KMS-11 (cell line): ENCODE measurements around the gene CACNA2D1.

Experiments used
- H2AFZ ChIP-seq: fragments of 200-600 bp; sonication (generic); 2 replicates; pipeline ENCODE4 v1.6.1; 2016; ENCODE audit warnings: antibody characterized with exemption, mixed run types, low read depth
- H3K27ac ChIP-seq: fragments of 200-600 bp; sonication (generic); 2 replicates; pipeline ENCODE4 v1.6.1; 2016; ENCODE audit warnings: mild to moderate bottlenecking, mixed run types
- H3K27me3 ChIP-seq: fragments of 200-600 bp; sonication (generic); 2 replicates; pipeline ENCODE4 v1.6.1; 2017; ENCODE audit warnings: mild to moderate bottlenecking, low read depth, mixed run types, moderate library complexity; ENCODE audit not compliant: insufficient read depth
- H3K36me3 ChIP-seq: fragments of 200-600 bp; sonication (generic); 2 replicates; pipeline ENCODE4 v1.6.1; 2017; ENCODE audit warnings: mild to moderate bottlenecking, mixed run types; ENCODE audit not compliant: insufficient read depth
- H3K4me1 ChIP-seq: fragments of 200-600 bp; sonication (generic); 2 replicates; pipeline ENCODE4 v1.6.1; 2016; ENCODE audit warnings: mild to moderate bottlenecking, low read depth, mixed run types; ENCODE audit not compliant: poor library complexity, severe bottlenecking
- H3K4me2 ChIP-seq: fragments of 200-600 bp; sonication (generic); 2 replicates; pipeline ENCODE4 v1.7.0; 2016; ENCODE audit warnings: mild to moderate bottlenecking, mixed run types
- H3K4me3 ChIP-seq: fragments of 200-600 bp; sonication (generic); IDR thresholded peaks from 2 replicates; pipeline ENCODE4 v1.6.1; 2017; ENCODE audit warnings: low read depth, low read length, mixed read lengths; ENCODE audit not compliant: insufficient read depth
- H3K79me2 ChIP-seq: fragments of 200-600 bp; sonication (generic); 2 replicates; pipeline ENCODE4 v1.6.1; 2016; ENCODE audit warnings: low read depth, mixed run types; ENCODE audit not compliant: insufficient read depth
- H3K9ac ChIP-seq: fragments of 200-600 bp; sonication (generic); 2 replicates; pipeline ENCODE4 v1.6.1; 2016; ENCODE audit warnings: mild to moderate bottlenecking, mixed run types
- H4K20me1 ChIP-seq: fragments of 200-600 bp; sonication (generic); 2 replicates; pipeline ENCODE4 v1.6.1; 2016; ENCODE audit warnings: mild to moderate bottlenecking, mixed run types; ENCODE audit not compliant: insufficient read depth
- TF ChIP-seq, protein P1 (sequence below): fragments of 200-600 bp; sonication (generic); conservative IDR thresholded peaks from 2 replicates; pipeline ENCODE4 v1.6.1; 2017; ENCODE audit warnings: low read depth, mild to moderate bottlenecking, antibody characterized with exemption, low read length, moderate library complexity, mixed read lengths

Gene CACNA2D1

DNA sequence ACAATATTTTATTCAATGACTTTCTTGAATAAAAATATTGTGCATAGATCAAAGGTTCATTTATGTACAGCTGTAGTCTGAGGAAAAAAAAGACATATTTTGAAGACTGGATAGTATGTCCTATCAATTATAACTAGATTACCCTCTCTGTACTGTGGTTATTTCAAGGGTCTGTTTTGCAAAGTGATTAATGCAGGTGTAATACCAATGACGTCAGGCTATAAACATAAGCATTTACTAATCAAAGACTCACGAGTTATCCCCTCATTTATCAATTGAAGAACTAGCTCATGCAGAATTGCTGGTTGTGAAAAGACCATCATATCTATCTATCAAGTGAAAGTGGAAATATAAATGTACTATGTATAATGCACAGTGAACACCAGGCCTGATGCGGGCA is 460.2 kb downstream of the CACNA2D1 start:
- Histone ChIP-seq H3K4me1 (no peaks in the 10 kb centered on the region), H3K9ac (no peak overlapping the region), H2AFZ (no peak overlapping the region), H4K20me1 (no peaks in the 10 kb centered on the region), H3K4me3 (no peak overlapping the region), H3K27me3 (no peaks in the 10 kb centered on the region), H3K36me3 (no peaks in the 10 kb centered on the region), H3K27ac (no peak overlapping the region), H3K4me2 (no peak overlapping the region), H3K79me2 (no peaks in the 10 kb centered on the region)
- TF ChIP-seq, protein P1, sequence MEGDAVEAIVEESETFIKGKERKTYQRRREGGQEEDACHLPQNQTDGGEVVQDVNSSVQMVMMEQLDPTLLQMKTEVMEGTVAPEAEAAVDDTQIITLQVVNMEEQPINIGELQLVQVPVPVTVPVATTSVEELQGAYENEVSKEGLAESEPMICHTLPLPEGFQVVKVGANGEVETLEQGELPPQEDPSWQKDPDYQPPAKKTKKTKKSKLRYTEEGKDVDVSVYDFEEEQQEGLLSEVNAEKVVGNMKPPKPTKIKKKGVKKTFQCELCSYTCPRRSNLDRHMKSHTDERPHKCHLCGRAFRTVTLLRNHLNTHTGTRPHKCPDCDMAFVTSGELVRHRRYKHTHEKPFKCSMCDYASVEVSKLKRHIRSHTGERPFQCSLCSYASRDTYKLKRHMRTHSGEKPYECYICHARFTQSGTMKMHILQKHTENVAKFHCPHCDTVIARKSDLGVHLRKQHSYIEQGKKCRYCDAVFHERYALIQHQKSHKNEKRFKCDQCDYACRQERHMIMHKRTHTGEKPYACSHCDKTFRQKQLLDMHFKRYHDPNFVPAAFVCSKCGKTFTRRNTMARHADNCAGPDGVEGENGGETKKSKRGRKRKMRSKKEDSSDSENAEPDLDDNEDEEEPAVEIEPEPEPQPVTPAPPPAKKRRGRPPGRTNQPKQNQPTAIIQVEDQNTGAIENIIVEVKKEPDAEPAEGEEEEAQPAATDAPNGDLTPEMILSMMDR, result no peak

DNA sequence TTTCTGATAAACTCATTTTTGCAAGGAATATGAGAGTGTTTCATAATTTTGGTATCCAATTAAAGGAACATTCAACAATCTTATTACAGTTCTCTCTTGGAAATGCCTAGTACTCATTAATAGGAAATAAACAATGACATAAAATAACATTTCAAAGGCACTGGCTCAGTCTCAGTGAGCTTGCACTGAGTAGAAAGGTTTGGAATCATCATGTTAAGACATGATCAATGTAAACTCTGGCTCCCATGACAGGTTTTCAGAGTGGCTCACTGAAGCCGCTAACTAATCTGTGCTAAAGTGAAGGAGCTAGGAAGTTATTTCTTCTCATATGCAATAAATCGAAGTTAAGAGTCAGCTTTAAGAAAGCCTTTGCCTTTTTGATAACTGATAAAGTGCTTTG is 470.5 kb downstream of the CACNA2D1 start:
- no peak overlapping the region for H3K27ac ChIP-seq
- H3K36me3 ChIP-seq, result no peaks in the 10 kb centered on the region
- H4K20me1 ChIP-seq, result no peaks in the 10 kb centered on the region
- TF ChIP-seq, protein P1, result no peak
- no peak overlapping the region for H2AFZ ChIP-seq
- H3K4me2 ChIP-seq, result no peak overlapping the region
- H3K27me3 ChIP-seq, result no peaks in the 10 kb centered on the region
- no peak overlapping the region for H3K4me3 ChIP-seq
- H3K79me2 ChIP-seq, result no peaks in the 10 kb centered on the region
- H3K9ac ChIP-seq, result no peak overlapping the region
- peaks cover 11% of the 10 kb centered on the region for H3K4me1 ChIP-seq

DNA sequence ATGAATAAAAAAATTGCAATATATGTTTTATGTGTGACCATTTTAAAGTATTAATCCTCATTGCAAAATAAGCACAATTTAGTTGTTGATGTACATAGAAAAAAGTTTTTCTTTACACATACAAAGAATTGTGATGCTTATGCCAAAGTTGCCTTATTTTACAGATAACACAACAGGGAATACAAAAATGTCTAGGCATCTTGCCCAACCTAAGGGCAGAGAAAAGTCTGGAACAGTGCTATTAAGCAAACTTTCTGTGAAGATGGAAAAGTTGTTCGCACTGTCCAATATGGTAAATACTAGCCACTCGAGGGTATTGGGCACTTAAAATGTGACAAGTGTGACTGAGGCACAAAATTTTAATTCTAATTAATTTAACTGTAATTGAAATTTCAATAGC is 483.6 kb downstream of the CACNA2D1 start:
- TF ChIP-seq, protein P1, result no peak
- no peaks in the 10 kb centered on the region for H3K27me3 ChIP-seq
- H3K4me2 ChIP-seq, result no peak overlapping the region
- no peaks in the 10 kb centered on the region for H3K79me2 ChIP-seq
- H3K27ac ChIP-seq, result no peak overlapping the region
- H2AFZ ChIP-seq, result no peak overlapping the region
- H4K20me1 ChIP-seq, result no peaks in the 10 kb centered on the region
- H3K4me1 ChIP-seq, result peaks cover 45% of the 10 kb centered on the region
- no peaks in the 10 kb centered on the region for H3K36me3 ChIP-seq
- no peak overlapping the region for H3K9ac ChIP-seq
- H3K4me3 ChIP-seq, result no peak overlapping the region

DNA sequence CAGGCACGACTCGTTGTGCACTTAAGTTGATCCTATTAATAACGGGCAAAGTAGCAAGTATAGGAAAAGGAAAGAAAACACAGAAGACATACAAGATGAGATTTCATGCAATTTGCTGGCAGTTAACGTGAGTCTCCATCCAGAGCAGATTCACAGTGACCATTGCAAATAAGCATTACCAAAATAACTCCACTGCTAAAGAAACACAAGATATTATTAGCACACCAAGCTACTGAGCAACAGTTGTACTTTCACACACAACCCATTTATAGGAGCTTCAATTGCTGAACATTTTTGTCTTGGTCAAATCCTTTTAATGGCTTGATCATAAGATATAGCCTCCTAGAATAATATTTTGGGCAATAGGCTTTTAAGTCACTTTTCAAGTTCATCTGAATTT is 486.1 kb downstream of the CACNA2D1 start:
- peaks cover 65% of the 10 kb centered on the region for H3K4me1 ChIP-seq
- no peaks in the 10 kb centered on the region for H3K79me2 ChIP-seq
- H4K20me1 ChIP-seq, result no peaks in the 10 kb centered on the region
- peak overlapping the region; percentile 80 for H3K4me2 ChIP-seq
- peak overlapping the region; percentile 55; the same call in 1 of the 2 replicates for H2AFZ ChIP-seq
- no peak overlapping the region for H3K9ac ChIP-seq
- H3K27me3 ChIP-seq, result no peaks in the 10 kb centered on the region
- H3K4me3 ChIP-seq, result no peak overlapping the region
- peak overlapping the region; percentile 17; the same call in 1 of the 2 replicates for H3K27ac ChIP-seq
- TF ChIP-seq, protein P1, result no peak
- H3K36me3 ChIP-seq, result no peaks in the 10 kb centered on the region
